NCI-H1048 (cell line): ENCODE data around the gene UGT3A1.
"Not testable (repeated sequence)": the region's sequence is repeated elsewhere in the genome, so short reads cannot be mapped to it uniquely, and the experiment has no call there.

Experiments
- DNase-seq: peaks from one replicate; lab custom pipeline; 2025; lab: John Stamatoyannopoulos, UW

Gene UGT3A1

GRCh38 chr5:35988529-35988928 is 2.7 kb downstream of the UGT3A1 start:
- no peak for DNase-seq

GRCh38 chr5:35987776-35988175 is 3.4 kb downstream of the UGT3A1 start:
- no peak for DNase-seq

GRCh38 chr5:35979715-35980114 is 11.5 kb downstream of the UGT3A1 start:
- no peak for DNase-seq

DNA sequence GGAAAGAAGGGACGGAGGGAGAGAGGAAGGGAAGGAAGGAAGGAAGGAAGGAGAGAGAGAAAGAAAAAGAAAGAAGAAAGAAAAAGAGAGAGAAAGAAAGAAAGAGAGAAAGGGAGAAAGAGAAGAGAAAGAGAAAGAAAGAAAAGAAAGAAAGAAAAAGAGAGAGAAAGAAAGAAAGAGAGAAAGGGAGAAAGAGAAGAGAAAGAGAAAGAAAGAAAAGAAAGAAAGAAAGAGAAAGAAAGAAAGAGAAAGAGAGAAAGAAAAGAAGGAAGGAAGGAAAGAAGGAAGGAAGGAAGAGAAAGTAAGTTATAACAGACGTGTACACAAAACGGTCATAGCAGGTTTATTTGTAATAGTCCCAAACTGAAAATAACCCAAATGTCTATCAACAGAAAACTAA is 14.3 kb downstream of the UGT3A1 start:
- not testable (repeated sequence) for DNase-seq

DNA sequence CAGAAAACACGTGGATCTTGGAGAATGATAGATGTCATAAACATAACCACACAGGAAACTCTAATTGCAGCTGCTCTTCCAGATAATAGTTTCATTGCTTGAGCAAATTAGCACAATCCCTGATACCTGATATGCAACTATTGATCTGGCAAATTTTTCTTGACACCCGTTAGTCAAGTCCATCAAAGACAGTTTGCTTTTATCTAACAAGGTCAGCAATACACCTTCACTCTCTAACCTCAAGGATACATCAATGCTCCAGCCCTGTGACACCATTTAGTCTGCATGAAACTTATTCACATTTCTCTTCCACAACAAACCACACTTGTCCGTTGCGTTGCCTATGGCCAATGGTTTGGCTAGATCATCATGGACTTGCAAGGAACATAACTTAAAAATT is 16.6 kb downstream of the UGT3A1 start:
- no peak for DNase-seq

DNA sequence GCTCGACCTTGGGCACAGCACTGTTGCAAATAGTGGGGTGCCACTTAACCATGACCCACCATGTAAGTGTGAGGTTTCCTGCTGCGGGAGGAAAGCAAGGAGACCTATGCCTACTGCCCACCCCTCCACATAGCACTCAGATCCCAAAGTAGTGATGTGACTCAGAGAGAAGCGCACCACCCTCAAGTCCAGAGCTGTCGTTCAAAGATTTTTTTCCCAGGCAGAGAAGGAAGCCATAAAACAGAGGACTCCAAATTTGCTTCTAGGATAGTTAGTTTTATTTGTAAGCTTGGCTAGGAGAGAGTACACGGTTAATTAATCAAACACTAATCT is 19.3 kb downstream of the UGT3A1 start:
- DNase-seq, result no peak

DNA sequence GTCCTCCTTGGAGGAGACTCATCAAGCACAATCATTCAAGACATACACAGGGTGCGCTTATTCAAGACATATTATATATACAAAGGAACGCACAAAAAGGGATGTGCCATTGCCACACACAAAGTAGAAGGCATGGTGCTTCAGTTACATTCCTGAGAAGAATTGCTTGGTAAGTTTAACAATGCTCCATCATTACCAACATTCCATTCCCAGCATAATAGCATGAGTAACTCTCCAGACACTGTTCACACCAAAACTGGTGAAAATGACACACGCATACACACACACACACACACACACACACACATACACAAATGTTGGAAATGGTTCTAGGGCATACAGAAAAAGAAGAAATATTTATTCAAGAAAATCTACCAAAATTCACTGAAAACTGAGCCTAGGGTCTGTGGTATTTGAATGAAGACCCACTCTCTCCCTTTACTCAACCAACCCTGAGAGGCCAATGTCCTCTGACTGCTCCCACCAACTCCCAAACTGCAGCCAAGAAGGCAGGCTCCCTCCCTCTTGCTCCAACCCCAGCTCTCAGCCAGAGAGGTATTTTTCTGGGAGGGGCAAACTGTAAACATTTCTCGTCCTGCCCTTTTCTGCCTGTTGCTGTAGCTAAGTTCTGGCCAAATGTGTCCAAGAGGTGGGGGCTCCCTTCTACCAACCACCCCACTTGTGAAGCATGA is 19.9 kb downstream of the UGT3A1 start:
- DNase-seq, result no peak

GRCh38 chr5:35963381-35963843 is 27.8 kb downstream of the UGT3A1 start:
- no peak for DNase-seq

GRCh38 chr5:35960328-35960727 is 30.9 kb downstream of the UGT3A1 start:
- DNase-seq, result no peak

- no peak for DNase-seq
Observed at GRCh38 chr5:35956429-35956828, 34.8 kb downstream of the UGT3A1 start.

DNA sequence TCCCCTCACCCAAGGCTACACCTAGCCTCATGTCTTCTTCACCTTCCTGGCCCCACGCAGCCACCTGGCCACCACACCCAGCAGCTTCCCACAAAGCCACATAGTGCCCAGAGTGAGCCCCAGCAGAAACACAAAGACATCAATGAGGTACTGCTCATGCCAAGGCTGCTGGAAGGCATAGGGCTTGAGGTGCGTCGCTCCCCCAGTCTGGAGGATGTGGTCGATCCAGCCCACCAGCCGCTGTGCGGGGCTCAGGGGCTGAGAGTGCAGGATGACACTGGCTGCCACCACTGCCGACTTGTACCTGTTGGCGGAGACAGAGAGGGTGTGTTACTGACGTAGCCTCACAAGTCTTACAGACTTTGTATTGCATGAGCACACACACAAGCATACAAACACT is 37.0 kb downstream of the UGT3A1 start:
- DNase-seq, result no peak

GRCh38 chr5:35947085-35947484 is 44.1 kb downstream of the UGT3A1 start:
- no peak for DNase-seq

DNA sequence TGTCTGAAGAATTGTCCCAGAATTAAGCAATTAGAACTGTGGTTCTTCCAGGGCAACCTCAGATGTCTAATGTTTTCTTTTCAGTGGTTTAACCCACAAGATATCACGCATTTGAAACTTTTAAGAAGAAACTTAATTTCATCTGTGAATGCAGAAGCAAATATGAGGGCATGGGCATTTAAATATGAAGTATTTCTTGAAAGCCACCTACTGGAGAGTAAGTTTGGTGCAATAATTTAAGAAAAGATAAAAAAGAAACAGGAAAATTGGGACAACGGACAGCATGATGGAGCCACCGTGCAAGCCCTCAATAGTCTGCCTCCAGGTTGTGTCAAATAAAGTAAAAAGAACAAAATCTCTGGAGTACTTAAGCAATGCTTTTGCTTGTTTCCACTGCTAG is 51.6 kb downstream of the UGT3A1 start:
- DNase-seq, result no peak

DNA sequence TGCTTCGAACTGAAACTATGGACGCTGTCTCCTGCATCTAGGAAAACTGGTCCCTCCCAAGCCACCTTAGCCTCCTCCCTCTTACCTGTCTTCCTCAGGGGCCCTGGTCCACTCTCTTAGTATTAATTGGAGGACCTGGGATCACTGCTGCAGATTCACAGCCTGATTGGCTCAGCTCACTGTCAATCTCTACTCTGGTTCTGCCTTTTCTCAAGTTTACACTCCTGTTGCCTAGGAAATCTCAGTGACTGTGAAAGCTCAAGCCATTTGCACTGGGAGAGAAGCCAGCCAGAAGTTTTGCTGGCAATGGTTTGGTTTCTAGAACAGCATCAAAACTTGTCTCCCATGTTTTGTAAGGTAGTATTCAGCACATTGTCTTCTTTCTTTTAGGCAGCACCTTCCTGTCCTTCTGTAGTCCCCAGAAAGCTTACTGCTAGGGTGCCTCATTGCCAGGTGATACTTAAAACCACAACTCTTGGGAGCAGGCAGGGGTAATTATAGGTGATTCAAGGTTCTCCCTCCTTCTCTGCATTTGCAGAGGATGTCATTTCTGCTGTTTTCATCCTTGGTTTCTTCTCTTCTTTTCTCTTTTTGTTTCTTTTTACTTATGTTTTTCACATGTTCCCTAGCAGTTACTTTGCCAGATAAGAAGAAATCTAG is 52.5 kb downstream of the UGT3A1 start, which contains the start of gene CAPSL:
TSS of gene CAPSL (minus strand) at position 55 of the 660 bp plus-strand sequence. CDS start 17,502 bp downstream, outside the sequence.
- DNase-seq, result no peak

- DNase-seq, result no peak
Observed at GRCh38 chr5:35926389-35927051, 64.7 kb downstream of the UGT3A1 start.

- peak; percentile 40 for DNase-seq
Observed at GRCh38 chr5:35924950-35925722, 66.1 kb downstream of the UGT3A1 start.

- DNase-seq, result no peak
Observed at GRCh38 chr5:35924122-35924949, 66.9 kb downstream of the UGT3A1 start.

- DNase-seq, result no peak
Observed at GRCh38 chr5:35922468-35922867, 68.7 kb downstream of the UGT3A1 start.

GRCh38 chr5:35921930-35922329 is 69.3 kb downstream of the UGT3A1 start:
- no peak for DNase-seq

DNA sequence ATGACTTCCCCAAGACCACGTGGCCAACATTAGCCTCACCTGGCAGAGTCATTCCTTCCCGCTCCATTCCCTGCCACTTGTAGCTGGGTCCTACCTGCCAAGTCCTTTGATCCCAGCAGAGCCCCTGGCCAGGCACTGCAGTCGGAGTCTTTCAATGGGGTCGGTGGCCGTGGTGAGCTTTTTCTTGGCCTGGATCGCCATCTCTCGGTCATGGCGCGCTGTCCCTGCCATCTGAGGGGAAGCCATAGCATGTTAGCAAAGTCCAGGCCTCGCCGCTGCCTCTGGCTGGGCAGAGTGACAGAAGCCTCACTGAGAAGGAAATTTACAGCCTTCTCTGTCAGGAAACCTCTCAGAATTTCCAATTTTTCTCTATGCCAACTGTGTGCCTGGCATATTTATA is 70.3 kb downstream of the UGT3A1 start:
- no peak for DNase-seq

DNA sequence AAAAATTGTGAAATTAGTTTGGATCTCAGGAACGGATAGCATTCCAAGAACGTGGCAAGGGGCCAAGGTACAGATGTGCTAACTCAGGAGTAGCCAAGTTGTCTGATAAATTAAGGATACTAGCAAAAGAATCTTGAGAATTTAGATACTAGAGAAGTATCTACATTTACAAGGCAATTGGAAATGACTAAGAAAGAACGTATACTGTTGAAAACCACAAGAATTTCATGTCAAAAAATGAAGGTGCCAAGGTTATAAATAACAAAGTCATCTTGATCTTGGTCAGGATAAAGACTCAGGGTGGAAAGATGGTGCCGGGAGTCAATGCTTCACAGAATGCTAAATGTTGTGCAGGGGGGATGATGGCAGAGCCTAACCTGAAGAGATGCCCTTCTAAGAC is 72.0 kb downstream of the UGT3A1 start:
- DNase-seq, result no peak

DNA sequence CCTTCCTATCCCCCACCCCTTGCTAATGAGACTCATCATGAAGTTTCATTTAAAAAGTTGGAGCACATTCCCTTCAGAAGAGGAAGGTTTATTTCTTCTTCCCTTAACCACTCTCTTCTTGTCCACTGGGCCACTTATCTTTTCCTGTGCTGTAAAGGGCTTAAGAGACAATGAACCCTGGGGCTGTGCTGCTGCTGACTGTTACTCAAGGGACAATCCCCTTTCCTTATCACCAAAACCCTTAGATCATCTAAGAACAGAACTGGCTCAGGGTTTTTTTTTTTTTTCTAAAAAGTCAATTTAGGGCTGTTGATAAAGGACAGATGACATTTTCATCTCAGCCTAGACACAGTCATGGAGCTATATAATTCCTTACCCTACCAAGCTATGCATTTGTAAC is 82.4 kb downstream of the UGT3A1 start:
- no peak for DNase-seq
